Neural crest cell (in vitro differentiated cells): ENCODE results near the gene IER3. TPM values are rescaled to one million over a fixed set of nuclear protein-coding genes. Genes with fewer than 3 reads are reported as not detected.
A peak's percentile ranks its signal among the peaks of the same experiment; 100 is the strongest.
"Not testable (repeated sequence)": the region's sequence is repeated elsewhere in the genome, so short reads cannot be mapped to it uniquely, and the experiment has no call there.

ENCODE experiments used
- DNase-seq: peaks from one replicate; pipeline ENCODE4 v3.0.0; 2021; ENCODE audit warnings: low read depth, mixed read lengths, low spot score
- H3K27ac Mint-ChIP-seq: one replicate; pipeline ENCODE4 v1.8.0; 2021; ENCODE audit warnings: mild to moderate bottlenecking, mixed read lengths; ENCODE audit not compliant: unreplicated experiment
- H3K27me3 Mint-ChIP-seq: 2 replicates; pipeline ENCODE4 v1.8.0; 2021; ENCODE audit warnings: low read depth, mild to moderate bottlenecking, mixed read lengths
- H3K36me3 Mint-ChIP-seq: 2 replicates; pipeline ENCODE4 v1.8.0; 2021; ENCODE audit warnings: low read depth, mild to moderate bottlenecking, mixed read lengths
- H3K4me1 Mint-ChIP-seq: 2 replicates; pipeline ENCODE4 v1.8.0; 2021; ENCODE audit warnings: mixed read lengths
- H3K4me3 Mint-ChIP-seq: one replicate; pipeline ENCODE4 v1.8.0; 2021; ENCODE audit warnings: mild to moderate bottlenecking, mixed read lengths
- H3K9me3 Mint-ChIP-seq: 2 replicates; pipeline ENCODE4 v1.8.0; 2021; ENCODE audit warnings: mixed read lengths
- total RNA-seq: library from RNA; stranded (reverse); gene quantifications from 2 replicates; pipeline ENCODE4 v1.2.1, GENCODE V29; 2021
- TF ChIP-seq, protein P1 (sequence below): fragments of 200-600 bp; sonication (generic); conservative IDR thresholded peaks from 2 replicates; pipeline ENCODE4 v1.5.0; 2021; ENCODE audit warnings: antibody characterized with exemption, mild to moderate bottlenecking

Gene IER3
- total RNA-seq, 1 donor from 2014 or later: 6.3 TPM

DNA sequence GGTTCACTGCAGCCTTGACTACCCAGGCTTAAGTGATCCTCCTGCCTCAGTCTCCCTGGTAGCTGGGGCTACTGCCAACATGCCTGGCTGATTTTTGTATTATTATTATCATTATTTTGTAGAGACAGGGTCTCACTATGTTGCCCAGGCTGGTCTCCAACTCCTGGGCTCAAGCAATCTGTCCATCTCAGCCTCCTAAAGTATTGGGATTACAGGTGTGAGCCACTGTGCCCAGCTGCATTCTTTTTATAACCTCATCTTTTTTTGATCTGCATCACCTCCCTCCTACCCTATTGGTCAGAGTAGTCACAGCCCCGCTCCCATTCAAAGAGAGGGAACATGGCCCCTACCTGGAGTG lies 23.6 kb upstream of the IER3 start:
- H3K4me1 Mint-ChIP-seq: peaks cover 59% of the 10 kb centered on the region
- no peak overlapping the region for H3K4me3 Mint-ChIP-seq
- H3K36me3 Mint-ChIP-seq: no peaks in the 10 kb centered on the region
- peak overlapping the region; percentile 83 for H3K27ac Mint-ChIP-seq
- no peaks in the 10 kb centered on the region for H3K9me3 Mint-ChIP-seq
- DNase-seq: no peak
- TF ChIP-seq, protein P1, sequence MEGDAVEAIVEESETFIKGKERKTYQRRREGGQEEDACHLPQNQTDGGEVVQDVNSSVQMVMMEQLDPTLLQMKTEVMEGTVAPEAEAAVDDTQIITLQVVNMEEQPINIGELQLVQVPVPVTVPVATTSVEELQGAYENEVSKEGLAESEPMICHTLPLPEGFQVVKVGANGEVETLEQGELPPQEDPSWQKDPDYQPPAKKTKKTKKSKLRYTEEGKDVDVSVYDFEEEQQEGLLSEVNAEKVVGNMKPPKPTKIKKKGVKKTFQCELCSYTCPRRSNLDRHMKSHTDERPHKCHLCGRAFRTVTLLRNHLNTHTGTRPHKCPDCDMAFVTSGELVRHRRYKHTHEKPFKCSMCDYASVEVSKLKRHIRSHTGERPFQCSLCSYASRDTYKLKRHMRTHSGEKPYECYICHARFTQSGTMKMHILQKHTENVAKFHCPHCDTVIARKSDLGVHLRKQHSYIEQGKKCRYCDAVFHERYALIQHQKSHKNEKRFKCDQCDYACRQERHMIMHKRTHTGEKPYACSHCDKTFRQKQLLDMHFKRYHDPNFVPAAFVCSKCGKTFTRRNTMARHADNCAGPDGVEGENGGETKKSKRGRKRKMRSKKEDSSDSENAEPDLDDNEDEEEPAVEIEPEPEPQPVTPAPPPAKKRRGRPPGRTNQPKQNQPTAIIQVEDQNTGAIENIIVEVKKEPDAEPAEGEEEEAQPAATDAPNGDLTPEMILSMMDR: no peak
- no peaks in the 10 kb centered on the region for H3K27me3 Mint-ChIP-seq

DNA sequence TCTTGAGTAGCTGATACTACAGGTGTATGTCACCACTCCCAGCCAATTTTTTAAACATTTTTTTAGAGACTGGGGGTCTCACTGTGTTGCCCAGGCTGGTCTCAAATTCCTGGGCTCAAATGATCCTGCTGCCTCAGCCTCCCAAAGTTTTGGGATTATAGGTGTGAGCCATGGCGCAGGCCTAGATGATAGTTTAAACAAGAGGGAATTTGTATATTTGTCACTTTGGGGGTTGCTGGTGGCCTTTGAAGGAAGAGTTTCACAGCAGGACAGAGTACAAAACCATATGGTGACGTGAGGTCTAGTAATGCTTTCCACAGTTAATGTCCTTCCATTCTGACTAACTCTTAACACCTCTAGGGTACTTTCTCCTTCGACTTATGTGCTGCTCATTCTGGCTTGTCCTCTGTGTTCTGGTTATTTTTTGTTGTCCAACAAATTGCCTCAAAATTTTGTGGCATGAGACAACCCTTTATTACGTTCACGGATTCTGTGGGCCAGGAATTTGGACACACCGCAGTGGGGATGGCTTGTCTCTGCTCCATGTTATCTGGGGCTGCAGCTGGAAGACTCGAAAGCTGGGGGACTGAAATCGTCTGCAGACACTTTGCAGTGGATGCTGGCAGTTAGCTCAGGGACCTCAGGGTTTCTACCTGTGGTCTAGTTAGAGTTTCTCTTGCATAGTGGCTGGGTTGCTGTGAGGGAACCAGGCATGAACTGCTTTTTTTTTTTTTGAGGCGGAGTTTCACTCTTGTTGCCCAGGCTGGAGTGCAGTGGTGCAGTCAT lies 23.0 kb upstream of the IER3 start:
- TF ChIP-seq, protein P1: no peak
- Mint-ChIP-seq H3K9me3 (no peaks in the 10 kb centered on the region), H3K27me3 (no peaks in the 10 kb centered on the region), H3K4me3 (no peak overlapping the region), H3K27ac (no peak overlapping the region), H3K4me1 (peaks cover 59% of the 10 kb centered on the region), H3K36me3 (no peaks in the 10 kb centered on the region)
- DNase-seq: no peak

GRCh38 chr6:30766461-30767157 lies 22.3 kb upstream of the IER3 start:
- DNase-seq: no peak
- peaks cover 59% of the 10 kb centered on the region for H3K4me1 Mint-ChIP-seq
- H3K9me3 Mint-ChIP-seq: no peaks in the 10 kb centered on the region
- H3K27ac Mint-ChIP-seq: no peak overlapping the region
- TF ChIP-seq, protein P1: no peak
- no peak overlapping the region for H3K4me3 Mint-ChIP-seq
- H3K36me3 Mint-ChIP-seq: no peaks in the 10 kb centered on the region
- no peaks in the 10 kb centered on the region for H3K27me3 Mint-ChIP-seq

- H3K4me3 Mint-ChIP-seq, H3K27me3 Mint-ChIP-seq, H3K36me3 Mint-ChIP-seq, H3K27ac Mint-ChIP-seq, DNase-seq, H3K9me3 Mint-ChIP-seq: not testable (repeated sequence)
- peaks cover 59% of the 10 kb centered on the region for H3K4me1 Mint-ChIP-seq
These were observed 21.1 kb upstream of the IER3 start for GRCh38 chr6:30765495-30765894.

- Mint-ChIP-seq H3K4me3 (peak overlapping the region; percentile 41), H3K4me1 (peaks cover 52% of the 10 kb centered on the region), H3K27ac (peak overlapping the region; percentile 90)
- not testable (repeated sequence) for H3K9me3 Mint-ChIP-seq, DNase-seq, H3K27me3 Mint-ChIP-seq, H3K36me3 Mint-ChIP-seq
- TF ChIP-seq, protein P1: peak; percentile 6
These were observed 20.2 kb upstream of the IER3 start for GRCh38 chr6:30764490-30765043.
